HepG2 (cell line): ENCODE results near the gene CHST12. TPM values are rescaled to one million over a fixed set of nuclear protein-coding genes. Genes with fewer than 3 reads are reported as not detected.

ENCODE experiments used
- ARNT ChIP-seq: fragments of 450-650 bp; IDR thresholded peaks from 2 replicates; pipeline ENCODE4 v1.6.1; 2017
- BRCA1 ChIP-seq: sonication (generic); formaldehyde crosslinking; IDR thresholded peaks from 2 replicates; pipeline ENCODE4 v1.4.0; 2020; ENCODE audit warnings: missing genetic modification reagents
- ELF3 ChIP-seq: IDR thresholded peaks from 2 replicates; pipeline ENCODE4 v1.6.1; 2016; ENCODE audit warnings: missing genetic modification reagents, missing compliant biosample characterization
- HDAC1 ChIP-seq: sonication (generic); formaldehyde crosslinking; IDR thresholded peaks from 2 replicates; pipeline ENCODE4 v1.5.1; 2020; ENCODE audit warnings: mild to moderate bottlenecking, missing genetic modification reagents
- HNRNPL ChIP-seq: fragments of 200-400 bp; formaldehyde crosslinking; IDR thresholded peaks from 2 replicates; pipeline ENCODE4 v1.6.1; 2017; ENCODE audit warnings: mild to moderate bottlenecking, low read depth, low read length
- JUN ChIP-seq: sonication (generic); formaldehyde crosslinking; IDR thresholded peaks from 2 replicates; pipeline ENCODE4 v1.4.0; 2020; ENCODE audit warnings: mild to moderate bottlenecking, missing genetic modification reagents
- KDM1A ChIP-seq: IDR thresholded peaks from 2 replicates; pipeline ENCODE4 v1.6.1; 2016; ENCODE audit warnings: missing compliant biosample characterization
- MXD4 ChIP-seq: IDR thresholded peaks from 2 replicates; pipeline ENCODE4 v1.6.1; 2016; ENCODE audit warnings: mild to moderate bottlenecking, missing biosample characterization, missing genetic modification reagents
- MZF1 ChIP-seq: sonication (generic); formaldehyde crosslinking; IDR thresholded peaks from 2 replicates; pipeline ENCODE4 v1.8.1; 2023; ENCODE audit warnings: mild to moderate bottlenecking, missing genetic modification reagents, borderline replicate concordance
- NBN ChIP-seq: fragments of 450-650 bp; conservative IDR thresholded peaks from 2 replicates; pipeline ENCODE4 v1.6.1; 2017
- NR2F2 ChIP-seq: IDR thresholded peaks from 2 replicates; pipeline ENCODE4 v1.6.1; 2012; ENCODE audit warnings: low read depth, inconsistent platforms, borderline replicate concordance
- RBAK ChIP-seq: sonication (generic); formaldehyde crosslinking; IDR thresholded peaks from 2 replicates; pipeline ENCODE4 v1.5.1; 2020; ENCODE audit warnings: mild to moderate bottlenecking, missing genetic modification reagents
- SNRNP70 ChIP-seq: fragments of 200-400 bp; formaldehyde crosslinking; IDR thresholded peaks from 2 replicates; pipeline ENCODE4 v1.6.1; 2017; ENCODE audit warnings: mild to moderate bottlenecking, low read depth, low read length, moderate library complexity
- U2AF2 ChIP-seq: fragments of 200-400 bp; formaldehyde crosslinking; IDR thresholded peaks from 2 replicates; pipeline ENCODE4 v1.6.1; 2017; ENCODE audit warnings: low read depth, mild to moderate bottlenecking, low read length
- ZNF263 ChIP-seq: sonication (generic); formaldehyde crosslinking; IDR thresholded peaks from 2 replicates; pipeline ENCODE4 v1.4.0; 2020; ENCODE audit warnings: missing genetic modification reagents
- ZNF350 ChIP-seq: sonication (generic); formaldehyde crosslinking; IDR thresholded peaks from 2 replicates; pipeline ENCODE4 v1.4.0; 2020; ENCODE audit warnings: mild to moderate bottlenecking, low read depth, missing genetic modification reagents, borderline replicate concordance
- ZNF557 ChIP-seq: sonication (generic); formaldehyde crosslinking; IDR thresholded peaks from 2 replicates; pipeline ENCODE4 v1.4.0; 2020; ENCODE audit warnings: missing genetic modification reagents
- ZNF577 ChIP-seq: sonication (generic); formaldehyde crosslinking; IDR thresholded peaks from 2 replicates; pipeline ENCODE4 v1.4.0; 2020; ENCODE audit warnings: mild to moderate bottlenecking, low read depth, missing genetic modification reagents, borderline replicate concordance
- ZNF660 ChIP-seq: sonication (generic); formaldehyde crosslinking; IDR thresholded peaks from 2 replicates; pipeline ENCODE4 v1.5.1; 2020; ENCODE audit warnings: mild to moderate bottlenecking, low read depth, missing genetic modification reagents, borderline replicate concordance
- ZNF737 ChIP-seq: sonication (generic); formaldehyde crosslinking; IDR thresholded peaks from 2 replicates; pipeline ENCODE4 v1.5.0; 2020; ENCODE audit warnings: missing genetic modification reagents, mild to moderate bottlenecking, borderline replicate concordance
- ZNF768 ChIP-seq: sonication (generic); formaldehyde crosslinking; IDR thresholded peaks from 2 replicates; pipeline ENCODE4 v1.4.0; 2020; ENCODE audit warnings: missing genetic modification reagents
- ZNF883 ChIP-seq: sonication (generic); formaldehyde crosslinking; IDR thresholded peaks from 2 replicates; pipeline ENCODE4 v1.5.1; 2020; ENCODE audit warnings: mild to moderate bottlenecking, missing genetic modification reagents; ENCODE audit errors: not compliant biosample characterization
- polyA plus RNA-seq, 8 experiments: library from polyadenylated mRNA; depleted of rRNA in 3 of 8; stranded (reverse) in 7 of 8; unstranded in 1 of 8; fragments of >200 nt; fragmentation: Illumina TruSeq in 4 of 8; extraction: Trizol in 4 of 8; gene quantifications; 2 replicates each; pipeline versions ENCODE4 v1.2.1 to v1.2.3, GENCODE V29; 2011 to 2016; ENCODE audit warnings: low read depth in 4 of 8, missing spikeins in 1 of 8, mixed read lengths in 1 of 8; ENCODE audit not compliant: insufficient read depth in 1 of 8
- total RNA-seq, 5 experiments: library from RNA; depleted of rRNA; stranded (reverse); fragments of >200 nt; fragmentation: Illumina TruSeq; extraction: Trizol; gene quantifications; 2 replicates each; pipeline ENCODE4 v1.2.3, GENCODE V29; 2016; ENCODE audit warnings: low read depth in 1 of 5
- TF ChIP-seq, protein P1 (sequence below): sonication (generic); formaldehyde crosslinking; IDR thresholded peaks from 2 replicates; pipeline ENCODE4 v1.5.0; 2020; ENCODE audit warnings: mild to moderate bottlenecking, low read depth, missing genetic modification reagents, borderline replicate concordance
- TF ChIP-seq, protein P2 (sequence below): IDR thresholded peaks from 2 replicates; pipeline ENCODE4 v1.6.1; 2016; ENCODE audit warnings: low read depth, borderline replicate concordance
- TF ChIP-seq, protein P3 (sequence below): sonication (generic); formaldehyde crosslinking; IDR thresholded peaks from 2 replicates; pipeline ENCODE4 v1.5.1; 2020; ENCODE audit warnings: mild to moderate bottlenecking, missing genetic modification reagents, moderate library complexity
- TF ChIP-seq, protein P4 (sequence below): sonication (generic); formaldehyde crosslinking; IDR thresholded peaks from 2 replicates; pipeline ENCODE4 v1.8.1; 2023; ENCODE audit warnings: missing genetic modification reagents, mild to moderate bottlenecking, borderline replicate concordance

Gene CHST12
- total and polyA plus RNA-seq, 2 of the 13 experiments (the other 11 are each of a cell fraction or from before 2014, with no cell fraction given) = 6.4 to 15.8 TPM

DNA sequence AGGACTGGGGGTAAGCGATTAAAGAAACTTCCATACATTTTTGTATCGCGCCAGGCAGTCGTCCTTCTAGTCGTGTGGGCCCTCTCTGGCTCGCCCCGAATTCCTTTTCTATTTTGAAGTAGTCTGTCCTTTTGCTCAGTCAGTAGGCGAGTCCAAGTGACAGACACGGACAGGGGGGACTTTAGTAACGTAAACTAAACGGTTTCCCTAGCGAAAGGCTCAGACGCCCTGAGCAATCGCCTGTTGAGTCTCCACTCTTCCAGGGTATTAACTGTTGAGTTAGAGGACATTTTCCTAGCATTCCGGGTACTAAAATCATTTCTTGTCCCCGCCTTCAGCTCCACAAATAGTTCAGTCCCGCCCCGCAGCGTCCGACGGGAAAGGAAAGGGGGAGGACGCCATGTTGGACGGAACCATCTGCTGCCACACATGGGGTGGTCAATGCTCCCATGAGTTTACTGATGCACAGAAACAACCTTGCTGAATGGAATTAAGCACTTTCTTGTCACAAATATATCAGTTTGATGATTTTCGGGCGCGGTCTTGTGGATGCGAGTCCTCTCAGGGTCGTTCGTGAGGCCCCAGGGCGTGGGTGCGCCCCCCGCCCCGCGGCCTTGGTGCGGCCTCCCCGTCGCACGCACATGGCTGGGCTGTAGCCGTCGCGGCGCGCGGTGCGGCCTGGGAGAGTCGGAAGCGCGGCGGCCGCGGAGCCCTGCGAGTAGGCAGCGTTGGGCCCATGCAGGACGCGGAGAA, 49.0 kb upstream of the CHST12 start, which contains the start of gene EIF3B (continued):
- TF ChIP-seq HDAC1 (peak; percentile 65), ZNF263 (CRISPR knock-in tag) (no peak), ZNF768 (CRISPR knock-in tag) (peak; percentile 24; the same call in 1 of the 2 replicates), NR2F2 (no peak; the same call in 1 of the 2 replicates), MZF1 (CRISPR knock-in tag) (no peak), ZNF660 (CRISPR knock-in tag) (no peak), ZNF883 (no peak), KDM1A (CRISPR knock-in tag) (no peak), ZNF350 (CRISPR knock-in tag) (peak; percentile 58; the same call in 1 of the 2 replicates), SNRNP70 (no peak), NBN (no peak), RBAK (CRISPR knock-in tag) (no peak), ARNT (no peak), HNRNPL (no peak), BRCA1 (CRISPR knock-in tag) (0 out of 2 replicates have a peak, but pooled peaks have one; percentile 22), JUN (0 out of 2 replicates have a peak, but pooled peaks have one; percentile 11), MXD4 (CRISPR knock-in tag) (peak; percentile 11; the same call in 1 of the 2 replicates), U2AF2 (no peak), ELF3 (CRISPR knock-in tag) (peak; percentile 35), ZNF557 (0 out of 2 replicates have a peak, but pooled peaks have one; percentile 57), ZNF737 (CRISPR knock-in tag) (no peak; the same call in 1 of the 2 replicates), ZNF577 (CRISPR knock-in tag) (no peak)
- TF ChIP-seq, protein P1, sequence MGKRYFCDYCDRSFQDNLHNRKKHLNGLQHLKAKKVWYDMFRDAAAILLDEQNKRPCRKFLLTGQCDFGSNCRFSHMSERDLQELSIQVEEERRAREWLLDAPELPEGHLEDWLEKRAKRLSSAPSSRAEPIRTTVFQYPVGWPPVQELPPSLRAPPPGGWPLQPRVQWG (CRISPR knock-in tag) = no peak
- TF ChIP-seq, protein P2, sequence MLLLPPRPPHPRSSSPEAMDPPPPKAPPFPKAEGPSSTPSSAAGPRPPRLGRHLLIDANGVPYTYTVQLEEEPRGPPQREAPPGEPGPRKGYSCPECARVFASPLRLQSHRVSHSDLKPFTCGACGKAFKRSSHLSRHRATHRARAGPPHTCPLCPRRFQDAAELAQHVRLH (CRISPR knock-in tag) = no peak
- TF ChIP-seq, protein P3, sequence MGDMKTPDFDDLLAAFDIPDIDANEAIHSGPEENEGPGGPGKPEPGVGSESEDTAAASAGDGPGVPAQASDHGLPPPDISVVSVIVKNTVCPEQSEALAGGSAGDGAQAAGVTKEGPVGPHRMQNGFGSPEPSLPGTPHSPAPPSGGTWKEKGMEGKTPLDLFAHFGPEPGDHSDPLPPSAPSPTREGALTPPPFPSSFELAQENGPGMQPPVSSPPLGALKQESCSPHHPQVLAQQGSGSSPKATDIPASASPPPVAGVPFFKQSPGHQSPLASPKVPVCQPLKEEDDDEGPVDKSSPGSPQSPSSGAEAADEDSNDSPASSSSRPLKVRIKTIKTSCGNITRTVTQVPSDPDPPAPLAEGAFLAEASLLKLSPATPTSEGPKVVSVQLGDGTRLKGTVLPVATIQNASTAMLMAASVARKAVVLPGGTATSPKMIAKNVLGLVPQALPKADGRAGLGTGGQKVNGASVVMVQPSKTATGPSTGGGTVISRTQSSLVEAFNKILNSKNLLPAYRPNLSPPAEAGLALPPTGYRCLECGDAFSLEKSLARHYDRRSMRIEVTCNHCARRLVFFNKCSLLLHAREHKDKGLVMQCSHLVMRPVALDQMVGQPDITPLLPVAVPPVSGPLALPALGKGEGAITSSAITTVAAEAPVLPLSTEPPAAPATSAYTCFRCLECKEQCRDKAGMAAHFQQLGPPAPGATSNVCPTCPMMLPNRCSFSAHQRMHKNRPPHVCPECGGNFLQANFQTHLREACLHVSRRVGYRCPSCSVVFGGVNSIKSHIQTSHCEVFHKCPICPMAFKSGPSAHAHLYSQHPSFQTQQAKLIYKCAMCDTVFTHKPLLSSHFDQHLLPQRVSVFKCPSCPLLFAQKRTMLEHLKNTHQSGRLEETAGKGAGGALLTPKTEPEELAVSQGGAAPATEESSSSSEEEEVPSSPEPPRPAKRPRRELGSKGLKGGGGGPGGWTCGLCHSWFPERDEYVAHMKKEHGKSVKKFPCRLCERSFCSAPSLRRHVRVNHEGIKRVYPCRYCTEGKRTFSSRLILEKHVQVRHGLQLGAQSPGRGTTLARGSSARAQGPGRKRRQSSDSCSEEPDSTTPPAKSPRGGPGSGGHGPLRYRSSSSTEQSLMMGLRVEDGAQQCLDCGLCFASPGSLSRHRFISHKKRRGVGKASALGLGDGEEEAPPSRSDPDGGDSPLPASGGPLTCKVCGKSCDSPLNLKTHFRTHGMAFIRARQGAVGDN (CRISPR knock-in tag) = peak; percentile 84
- TF ChIP-seq, protein P4, sequence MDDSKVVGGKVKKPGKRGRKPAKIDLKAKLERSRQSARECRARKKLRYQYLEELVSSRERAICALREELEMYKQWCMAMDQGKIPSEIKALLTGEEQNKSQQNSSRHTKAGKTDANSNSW (CRISPR knock-in tag) = no peak
